Amniotic epithelial cell (primary cell): ENCODE results near the gene HFM1.

ENCODE experiments used
- DNase-seq: peaks from one replicate; pipeline ENCODE4 v3.0.0-alpha.2; 2010; ENCODE audit warnings: low read depth

HFM1 gene

GRCh38 chr1:91245435-91245834, 159.2 kb downstream of the HFM1 start:
- no peak for DNase-seq

- no peak for DNase-seq
Measured at GRCh38 chr1:91244737-91245136, 159.9 kb downstream of the HFM1 start.

DNA sequence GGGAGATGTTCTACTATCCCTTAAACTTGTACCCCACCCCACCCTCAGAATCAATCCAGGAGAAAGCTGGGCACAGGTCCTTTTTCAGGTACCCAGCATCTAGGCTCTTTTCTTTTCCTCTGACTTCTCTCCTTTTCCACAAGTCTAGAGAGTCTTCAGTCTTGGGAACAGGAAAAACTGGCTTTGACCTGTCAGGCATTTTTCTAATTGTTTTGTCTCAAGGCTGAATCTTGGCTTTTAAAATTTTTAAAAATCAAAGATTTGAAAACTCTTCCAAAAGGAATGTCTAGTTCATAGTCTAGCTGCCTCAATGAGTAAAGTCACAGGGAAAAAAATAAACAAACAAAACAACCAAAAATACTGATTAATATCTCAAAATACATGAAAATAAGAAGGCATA, 161.5 kb downstream of the HFM1 start:
- DNase-seq: no peak

- DNase-seq: no peak
Measured at GRCh38 chr1:91234181-91234580, 170.5 kb downstream of the HFM1 start.

GRCh38 chr1:91226741-91227140, 177.9 kb downstream of the HFM1 start:
- no peak for DNase-seq

DNA sequence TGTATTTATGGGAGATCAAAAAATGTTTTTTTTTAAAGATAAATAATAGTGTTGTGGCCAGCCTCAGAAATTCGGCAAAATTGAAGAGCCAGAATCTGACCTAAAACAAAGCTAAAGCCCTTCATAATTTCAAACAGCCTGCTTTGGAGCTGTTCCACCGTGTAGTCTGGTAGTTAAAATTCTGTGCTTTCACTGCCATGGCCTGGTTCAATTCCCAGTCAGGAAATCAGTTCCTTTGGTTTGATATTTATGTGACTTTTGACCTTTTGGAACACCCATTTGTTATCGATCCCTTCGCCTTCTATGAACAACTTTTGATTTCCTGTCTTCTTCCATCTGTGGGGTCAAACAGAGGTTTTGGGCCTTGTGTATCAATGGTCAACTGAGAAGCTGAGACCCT, 179.8 kb downstream of the HFM1 start:
- no peak for DNase-seq

GRCh38 chr1:91221017-91221416, 183.6 kb downstream of the HFM1 start:
- no peak for DNase-seq

DNA sequence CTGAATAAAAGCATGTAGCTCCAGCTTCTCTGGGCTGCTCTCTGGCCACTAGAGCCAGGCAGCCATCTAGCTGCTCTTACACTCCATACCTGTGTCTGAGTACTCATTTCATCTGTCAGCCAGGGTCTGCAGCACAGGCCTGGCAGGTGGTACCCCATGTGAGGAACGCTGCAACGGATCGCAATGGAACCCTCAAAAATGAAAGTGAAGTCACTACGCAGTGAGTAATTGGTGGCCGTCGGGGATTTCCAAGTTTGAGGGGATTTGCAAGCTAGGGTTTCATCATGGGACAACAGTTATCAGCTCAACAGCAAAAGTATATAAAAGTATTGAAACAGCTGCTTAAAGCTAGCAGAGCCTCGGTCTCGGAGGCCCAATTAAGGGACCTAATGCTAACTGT, 186.7 kb downstream of the HFM1 start:
- DNase-seq: no peak
